Measurements from ENCODE around the gene CAT. TPM values are rescaled to one million over a fixed set of nuclear protein-coding genes. Genes with fewer than 3 reads are reported as not detected.

CAT gene
- total and polyA plus RNA-seq, 9 of the 15 experiments (the other 6 are each of a cell fraction or from before 2014, with no cell fraction given), result 86.7 to 183 (median 114) TPM

DNA sequence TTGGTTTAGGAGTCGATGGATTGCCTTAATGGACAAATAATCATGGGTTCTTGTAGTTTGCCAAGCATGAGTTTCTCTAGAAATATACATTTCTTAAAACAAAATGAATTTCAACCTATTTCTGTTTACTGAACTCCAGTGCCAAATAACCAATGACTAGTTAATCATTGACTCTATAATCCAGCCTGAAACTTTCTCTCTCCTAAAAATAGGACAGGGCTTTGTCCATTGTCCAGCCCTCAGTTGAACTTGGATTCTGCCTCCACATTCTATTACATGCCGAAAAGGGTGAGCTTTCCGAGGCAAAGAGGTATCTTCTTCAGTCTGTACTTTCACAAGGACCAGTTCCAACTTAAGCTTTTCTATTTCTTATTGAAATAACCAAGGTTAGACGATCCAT, 23.2 kb upstream of the CAT start:
- 3% methylated on average over 4 of the region's 4 CpGs for WGBS (ENCODE audit: insufficient coverage, low coverage, missing lambda C conversion rate)
- no peaks in the 10 kb centered on the region for H3K9me1 ChIP-seq (ENCODE audit: control insufficient read depth, insufficient read depth, low read length)
- ChIA-PET CTCF (ENCODE audit: low intra/inter-chr PET ratio) (no interaction called here), POLR2A (interaction anchor here (1.1 to 1.2 kb wide), 2 partner anchors 11 to 23 kb away, joined by 3 read pairs; partner anchors contain the start of gene CAT)
- no peaks in the 10 kb centered on the region; the same call in 1 of the 2 replicates for H3K9me3 ChIP-seq (replicated peaks; ENCODE audit: control insufficient read depth, insufficient read depth, low read depth, low read length)
- no peak overlapping the region for H3K9ac ChIP-seq (ENCODE audit: insufficient read depth in 1 of 2, low read depth in 2 of 2, low read length in 2 of 2)
- no peak overlapping the region for H2AFZ ChIP-seq (ENCODE audit: low read depth, low read length)
- no peaks in the 10 kb centered on the region for H3K79me2 ChIP-seq (ENCODE audit: control insufficient read depth, insufficient read depth, low read length)
- intact Hi-C loops (cut with micrococcal nuclease) (no loop called here), in situ Hi-C loops (cut with MboI) (no loop called here)
- no peak overlapping the region for H3K4me2 ChIP-seq (ENCODE audit: insufficient read depth, low read length)
- DNase-seq (ENCODE audit: extremely low read depth in 1 of 4, low spot score in 3 of 4), result no peak
- H3K27me3 ChIP-seq (ENCODE audit: control insufficient read depth in 2 of 2, insufficient read depth in 2 of 2, low read length in 2 of 2), result no peaks in the 10 kb centered on the region
- no peak overlapping the region for H3K4me3 ChIP-seq
- H3K4me1 ChIP-seq (replicated peaks in 1 of 2; ENCODE audit: control insufficient read depth in 2 of 2, insufficient read depth in 2 of 2, low read length in 2 of 2), result no peaks in the 10 kb centered on the region
- no peak overlapping the region for H3K27ac ChIP-seq (ENCODE audit: extremely low read depth, low read depth, low read length)
- H3K36me3 ChIP-seq (ENCODE audit: control insufficient read depth, insufficient read depth, low read length), result no peaks in the 10 kb centered on the region
- no peak for ATAC-seq
- no peak for FAIRE-seq
- no TSS peak for BruUV-seq (replicated peaks)
- H4K20me1 ChIP-seq (replicated peaks; ENCODE audit: control insufficient read depth, insufficient read depth, low read length), result no peaks in the 10 kb centered on the region
- TF ChIP-seq NFATC3 (IDR thresholded peaks at IDR 0.05), result no peak
- TF ChIP-seq HCFC1 (IDR thresholded peaks at IDR 0.05; ENCODE audit: low read depth, low read length), result no peak
- TF ChIP-seq E2F6 (IDR thresholded peaks at IDR 0.05; ENCODE audit: borderline replicate concordance in 1 of 2, extremely low read depth in 1 of 2, insufficient read depth in 1 of 2, insufficient read length in 1 of 2, low read depth in 1 of 2, low read length in 1 of 2, poor library complexity in 1 of 2, severe bottlenecking in 1 of 2), result no peak
- TF ChIP-seq, protein P1, sequence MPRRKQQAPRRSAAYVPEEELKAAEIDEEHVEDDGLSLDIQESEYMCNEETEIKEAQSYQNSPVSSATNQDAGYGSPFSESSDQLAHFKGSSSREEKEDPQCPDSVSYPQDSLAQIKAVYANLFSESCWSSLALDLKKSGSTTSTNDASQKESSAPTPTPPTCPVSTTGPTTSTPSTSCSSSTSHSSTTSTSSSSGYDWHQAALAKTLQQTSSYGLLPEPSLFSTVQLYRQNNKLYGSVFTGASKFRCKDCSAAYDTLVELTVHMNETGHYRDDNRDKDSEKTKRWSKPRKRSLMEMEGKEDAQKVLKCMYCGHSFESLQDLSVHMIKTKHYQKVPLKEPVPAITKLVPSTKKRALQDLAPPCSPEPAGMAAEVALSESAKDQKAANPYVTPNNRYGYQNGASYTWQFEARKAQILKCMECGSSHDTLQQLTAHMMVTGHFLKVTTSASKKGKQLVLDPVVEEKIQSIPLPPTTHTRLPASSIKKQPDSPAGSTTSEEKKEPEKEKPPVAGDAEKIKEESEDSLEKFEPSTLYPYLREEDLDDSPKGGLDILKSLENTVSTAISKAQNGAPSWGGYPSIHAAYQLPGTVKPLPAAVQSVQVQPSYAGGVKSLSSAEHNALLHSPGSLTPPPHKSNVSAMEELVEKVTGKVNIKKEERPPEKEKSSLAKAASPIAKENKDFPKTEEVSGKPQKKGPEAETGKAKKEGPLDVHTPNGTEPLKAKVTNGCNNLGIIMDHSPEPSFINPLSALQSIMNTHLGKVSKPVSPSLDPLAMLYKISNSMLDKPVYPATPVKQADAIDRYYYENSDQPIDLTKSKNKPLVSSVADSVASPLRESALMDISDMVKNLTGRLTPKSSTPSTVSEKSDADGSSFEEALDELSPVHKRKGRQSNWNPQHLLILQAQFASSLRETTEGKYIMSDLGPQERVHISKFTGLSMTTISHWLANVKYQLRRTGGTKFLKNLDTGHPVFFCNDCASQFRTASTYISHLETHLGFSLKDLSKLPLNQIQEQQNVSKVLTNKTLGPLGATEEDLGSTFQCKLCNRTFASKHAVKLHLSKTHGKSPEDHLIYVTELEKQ (CRISPR knock-in tag; IDR thresholded peaks at IDR 0.05), result no peak
- TF ChIP-seq FOSL1 (tag; conservative IDR thresholded peaks at IDR 0.05), result no peak
- TF ChIP-seq ZNF717 (CRISPR knock-in tag; IDR thresholded peaks at IDR 0.05), result no peak
- no peak for TF ChIP-seq KLF1 (tag; IDR thresholded peaks at IDR 0.05)
- TF ChIP-seq ARID2 (IDR thresholded peaks at IDR 0.05), result no peak
- TF ChIP-seq CREB3 (tag; conservative IDR thresholded peaks at IDR 0.05; ENCODE audit: low read depth), result no peak
- TF ChIP-seq GTF2A2 (tag; IDR thresholded peaks at IDR 0.05), result no peak
- no peak for TF ChIP-seq GATAD2B (IDR thresholded peaks at IDR 0.05; ENCODE audit: borderline replicate concordance)
- no peak for TF ChIP-seq ZSCAN29 (IDR thresholded peaks at IDR 0.05)
- TF ChIP-seq CHD1 (IDR thresholded peaks at IDR 0.05; ENCODE audit: low read length), result no peak
- no peak for TF ChIP-seq CBX3 (IDR thresholded peaks at IDR 0.05; ENCODE audit: borderline replicate concordance in 1 of 2, low read length in 2 of 2)
- no peak for TF ChIP-seq CEBPB (tag; IDR thresholded peaks at IDR 0.05)
- TF ChIP-seq FOXJ2 (tag; IDR thresholded peaks at IDR 0.05), result no peak
- TF ChIP-seq E2F1 (CRISPR knock-in tag; IDR thresholded peaks at IDR 0.05), result no peak
- no peak for TF ChIP-seq NEUROD1 (IDR thresholded peaks at IDR 0.05; ENCODE audit: borderline replicate concordance, low read depth, low read length, partially characterized antibody)
